RKO (cell line): ENCODE results near the gene SANBR.
"Not testable (repeated sequence)": the region's sequence is repeated elsewhere in the genome, so short reads cannot be mapped to it uniquely, and the experiment has no call there.

Experiments
- DNase-seq: peaks from one replicate; pipeline ENCODE4 v3.0.0-alpha.2; 2016; ENCODE audit warnings: low spot score

Gene SANBR

GRCh38 chr2:61065714-61066709 is at the start of gene SANBR:
TSS of gene SANBR (plus strand) at chr2:61065871. CDS start at chr2:61070351, 4,480 bp downstream.
- peak; percentile 87 for DNase-seq

GRCh38 chr2:61015976-61016375 is 49.7 kb upstream of the SANBR start:
- no peak for DNase-seq

- DNase-seq, result no peak
Measured at GRCh38 chr2:61016392-61017002, 49.2 kb upstream of the SANBR start.

GRCh38 chr2:61017003-61017555 is 48.6 kb upstream of the SANBR start:
- peak; percentile 81 for DNase-seq

GRCh38 chr2:61017556-61018317 is 47.9 kb upstream of the SANBR start, which contains the start of the genes PEX13 and PUS10:
TSS of gene PEX13 (plus strand) at chr2:61017720. CDS start at chr2:61017760, 40 bp downstream.
TSS of gene PUS10 (minus strand) at chr2:61018255. CDS start at chr2:61011890, 6,365 bp downstream.
- peak; percentile 79 for DNase-seq

- DNase-seq, result peak; percentile 40
Measured at GRCh38 chr2:61018318-61018755, 47.3 kb upstream of the SANBR start.

GRCh38 chr2:61018798-61019197 is 46.9 kb upstream of the SANBR start:
- no peak for DNase-seq

GRCh38 chr2:61021228-61021660 is 44.4 kb upstream of the SANBR start:
- DNase-seq, result no peak

- DNase-seq, result no peak
Measured at GRCh38 chr2:61023670-61024069, 42.0 kb upstream of the SANBR start.

- no peak for DNase-seq
Measured at GRCh38 chr2:61029533-61029932, 36.1 kb upstream of the SANBR start.

- DNase-seq, result not testable (repeated sequence)
Measured at GRCh38 chr2:61034592-61034991, 31.1 kb upstream of the SANBR start.

GRCh38 chr2:61036643-61037042 is 29.0 kb upstream of the SANBR start:
- not testable (repeated sequence) for DNase-seq

GRCh38 chr2:61042807-61043206 is 22.9 kb upstream of the SANBR start:
- DNase-seq, result no peak

GRCh38 chr2:61044636-61045035 is 21.0 kb upstream of the SANBR start:
- DNase-seq, result no peak

- DNase-seq, result no peak
Measured at GRCh38 chr2:61045226-61045625, 20.4 kb upstream of the SANBR start.

- no peak for DNase-seq
Measured at GRCh38 chr2:61045999-61046398, 19.7 kb upstream of the SANBR start.

GRCh38 chr2:61055557-61055956 is 10.1 kb upstream of the SANBR start:
- DNase-seq, result no peak

GRCh38 chr2:61057562-61057961 is 8.1 kb upstream of the SANBR start:
- no peak for DNase-seq

- no peak for DNase-seq
Measured at GRCh38 chr2:61059382-61059781, 6.3 kb upstream of the SANBR start.

GRCh38 chr2:61074100-61074499 is 8.4 kb downstream of the SANBR start:
- DNase-seq, result no peak

- DNase-seq, result no peak
Measured at GRCh38 chr2:61085883-61086282, 20.2 kb downstream of the SANBR start.

GRCh38 chr2:61089797-61090196 is 24.1 kb downstream of the SANBR start:
- DNase-seq, result no peak
